ENCODE measurements around the gene SUV39H1.
"Not testable (repeated sequence)": the region's sequence is repeated elsewhere in the genome, so short reads cannot be mapped to it uniquely, and the experiment has no call there.

SUV39H1 gene

DNA sequence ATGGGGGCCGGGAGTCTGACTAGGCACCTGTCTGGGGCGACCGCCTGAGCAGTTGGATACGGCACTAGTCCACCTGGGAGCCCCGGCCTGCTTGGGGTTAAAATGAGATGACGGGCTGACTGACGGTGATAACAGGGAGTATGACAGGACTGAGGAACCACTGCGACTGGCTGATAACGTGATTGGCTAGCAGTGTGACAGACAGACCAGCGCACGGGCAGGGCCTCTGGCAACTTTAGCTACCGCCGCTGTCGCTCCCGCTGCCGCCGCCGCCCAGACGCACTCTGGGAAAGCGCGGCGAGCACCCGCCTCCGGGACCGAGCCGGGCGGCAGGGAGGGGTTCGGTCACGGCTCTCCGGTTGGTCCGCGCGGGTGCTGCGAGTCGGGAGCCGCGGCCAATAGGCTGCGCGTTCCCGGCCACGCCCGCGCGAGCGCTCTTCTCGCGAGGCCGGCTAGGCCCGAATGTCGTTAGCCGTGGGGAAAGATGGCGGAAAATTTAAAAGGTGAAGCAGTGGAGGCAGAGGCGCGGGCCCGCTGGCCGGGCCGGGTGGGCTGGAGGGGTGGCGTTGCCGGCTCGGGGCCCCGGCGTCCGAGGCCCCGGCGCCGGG is at the start of gene SUV39H1:
TSS of gene SUV39H1 (plus strand) at position 434 of the 608 bp plus-strand sequence. CDS start at position 485, 51 bp downstream.
- peak; percentile 74 for DNase-seq

DNA sequence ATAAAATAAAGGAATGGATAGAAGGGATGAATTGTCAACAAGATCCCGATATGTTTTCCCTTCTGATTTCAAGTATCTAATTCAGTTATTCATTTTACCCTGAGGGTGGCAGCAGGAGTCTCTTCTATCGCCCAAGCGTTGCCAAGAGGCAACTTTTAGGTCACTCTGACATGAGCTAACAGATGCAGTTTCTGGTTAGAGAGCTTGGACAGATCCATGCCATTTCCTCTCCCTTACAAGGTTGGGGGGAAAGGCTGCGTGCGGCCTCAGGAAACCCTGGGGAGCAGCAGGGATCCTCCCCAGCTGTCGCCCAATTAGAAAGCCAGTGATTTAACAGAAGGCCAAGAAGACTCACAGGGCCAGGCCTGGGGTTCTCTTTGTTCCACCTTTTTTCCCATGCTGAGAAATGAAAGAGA is 48.2 kb upstream of the SUV39H1 start:
- DNase-seq = peak; percentile 29

GRCh38 chrX:48649102-48649501 is 47.4 kb upstream of the SUV39H1 start:
- DNase-seq = no peak

DNA sequence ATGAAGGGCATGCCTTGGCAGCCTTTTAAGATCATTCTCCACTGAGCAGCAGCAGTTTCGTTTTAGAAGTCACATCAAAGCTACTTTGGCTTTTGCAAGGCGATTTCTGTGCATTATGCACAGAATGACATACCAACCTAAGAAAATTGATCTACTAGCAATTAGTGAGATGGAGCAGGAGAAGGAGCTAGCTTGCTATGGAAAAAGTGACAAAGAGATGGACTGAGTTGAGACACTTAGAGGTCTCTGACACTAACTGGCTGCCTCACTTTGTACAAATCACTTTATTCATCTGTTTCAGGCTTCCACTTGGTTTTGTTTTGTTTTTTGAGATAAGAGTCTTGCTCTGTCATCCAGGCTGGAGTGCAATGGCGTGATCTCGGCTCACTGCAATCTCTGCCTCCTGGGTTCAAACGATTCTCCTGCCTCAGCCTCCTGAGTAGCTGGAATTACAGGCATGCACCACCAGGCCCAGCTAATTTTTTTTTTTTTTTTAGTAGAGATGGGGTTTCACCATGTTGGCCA is 44.4 kb upstream of the SUV39H1 start:
- DNase-seq = not testable (repeated sequence)

DNA sequence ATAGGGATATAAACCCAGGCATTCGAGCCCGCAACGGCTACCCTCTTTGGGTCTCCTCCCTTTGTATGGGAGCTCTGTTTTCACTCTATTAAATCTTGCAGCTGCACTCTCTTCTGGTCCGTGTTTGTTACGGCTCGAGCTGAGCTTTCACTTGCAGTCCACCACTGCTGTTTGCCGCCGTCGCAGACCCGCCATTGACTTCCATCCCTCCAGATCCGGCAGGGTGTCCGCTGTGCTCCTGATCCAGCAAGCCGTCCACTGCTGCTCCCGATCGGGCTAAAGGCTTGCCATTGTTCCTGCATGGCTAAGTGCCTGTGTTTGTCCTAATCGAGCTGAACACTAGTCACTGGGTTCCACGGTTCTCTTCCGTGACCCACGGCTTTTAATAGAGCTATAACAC is 41.8 kb upstream of the SUV39H1 start:
- DNase-seq = not testable (repeated sequence)

DNA sequence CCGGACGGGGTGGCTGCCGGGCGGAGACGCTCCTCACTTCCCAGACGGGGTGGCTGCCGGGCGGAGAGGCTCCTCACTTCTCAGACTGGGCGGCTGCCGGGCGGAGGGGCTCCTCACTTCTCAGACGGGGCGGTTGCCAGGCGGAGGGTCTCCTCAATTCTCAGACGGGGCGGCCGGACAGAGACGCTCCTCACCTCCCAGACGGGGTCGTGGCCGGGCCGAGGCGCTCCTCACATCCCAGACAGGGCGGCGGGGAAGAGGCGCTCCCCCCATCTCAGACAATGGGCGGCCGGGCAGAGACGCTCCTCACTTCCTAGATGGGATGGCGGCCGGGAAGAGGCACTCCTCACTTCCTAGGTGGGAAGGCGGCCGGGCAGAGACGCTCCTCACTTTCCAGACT is 36.8 kb upstream of the SUV39H1 start:
- not testable (repeated sequence) for DNase-seq

DNA sequence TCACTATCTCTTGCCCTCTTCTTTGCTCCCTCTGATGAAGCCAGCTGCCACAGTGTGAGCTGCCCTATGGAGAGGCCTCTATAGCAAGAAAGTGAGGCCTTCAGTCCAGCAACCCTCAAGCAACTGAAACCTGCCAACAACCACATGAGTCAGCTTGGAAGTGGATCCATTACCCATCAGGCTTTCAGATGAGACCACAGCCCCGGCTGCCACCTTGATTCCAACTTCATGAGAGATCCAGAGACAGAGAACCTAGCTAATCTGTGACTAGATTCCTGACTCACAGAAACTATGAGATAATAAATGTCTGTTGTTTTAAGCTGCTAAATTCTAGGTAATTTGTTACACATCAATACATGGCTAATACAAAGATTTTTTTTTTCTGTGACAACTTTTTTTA is 33.3 kb upstream of the SUV39H1 start:
- DNase-seq = no peak

DNA sequence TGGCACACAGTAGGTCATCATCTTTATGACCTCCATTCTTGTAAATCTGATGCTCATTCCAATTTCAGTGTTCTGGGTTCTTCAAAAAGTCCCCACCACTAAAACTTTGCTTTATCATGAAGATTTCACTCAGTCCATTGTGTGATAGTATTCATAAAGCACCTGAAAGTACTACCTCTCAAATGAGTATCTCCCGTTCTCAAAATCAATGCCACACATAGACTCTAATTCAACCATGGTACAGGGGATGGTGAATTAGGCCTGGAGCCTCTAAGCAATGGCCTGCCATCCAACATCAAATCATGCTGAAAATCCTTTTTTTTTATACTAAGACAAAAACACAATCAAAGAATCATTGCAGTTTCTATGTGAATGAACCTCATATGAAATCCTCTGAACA is 32.4 kb upstream of the SUV39H1 start:
- DNase-seq = no peak

DNA sequence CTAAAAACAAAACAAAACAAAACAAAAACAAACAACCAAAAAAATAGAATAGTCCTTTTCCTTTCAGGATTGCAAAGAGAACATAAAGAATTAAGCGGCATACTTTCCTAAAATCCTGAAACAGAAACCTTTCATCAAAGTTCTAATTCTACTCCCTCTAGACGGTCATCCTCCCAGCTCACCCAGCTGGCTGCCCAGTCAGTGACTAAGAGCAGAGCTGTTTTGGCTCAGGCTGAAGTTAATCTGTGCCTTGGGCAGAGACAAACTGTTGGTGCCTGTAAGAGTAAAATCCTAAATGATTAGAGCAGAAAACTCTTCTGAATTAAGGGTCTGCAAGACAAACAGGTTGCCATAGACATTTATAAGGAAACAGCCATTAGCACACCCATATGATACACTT is 30.5 kb upstream of the SUV39H1 start:
- DNase-seq = no peak

DNA sequence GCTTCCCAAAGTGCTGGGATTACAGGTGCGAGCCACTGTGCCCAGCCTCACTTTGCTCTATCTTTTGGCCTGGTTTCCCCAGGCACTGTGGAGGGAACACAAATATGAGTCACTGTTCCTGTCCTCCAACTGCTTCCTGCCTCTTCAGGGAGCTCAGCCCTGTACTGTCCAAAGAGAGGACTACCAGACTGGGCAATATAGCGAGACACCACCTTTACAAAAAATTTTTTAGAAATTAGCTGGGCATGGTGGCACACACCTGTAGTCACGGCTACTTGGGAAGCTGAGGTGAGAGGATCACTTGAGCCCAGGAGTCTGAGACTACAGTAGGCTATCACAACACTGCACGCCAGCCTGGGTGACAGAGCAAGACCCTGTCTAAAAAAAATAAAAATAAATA is 29.9 kb upstream of the SUV39H1 start:
- DNase-seq = no peak

DNA sequence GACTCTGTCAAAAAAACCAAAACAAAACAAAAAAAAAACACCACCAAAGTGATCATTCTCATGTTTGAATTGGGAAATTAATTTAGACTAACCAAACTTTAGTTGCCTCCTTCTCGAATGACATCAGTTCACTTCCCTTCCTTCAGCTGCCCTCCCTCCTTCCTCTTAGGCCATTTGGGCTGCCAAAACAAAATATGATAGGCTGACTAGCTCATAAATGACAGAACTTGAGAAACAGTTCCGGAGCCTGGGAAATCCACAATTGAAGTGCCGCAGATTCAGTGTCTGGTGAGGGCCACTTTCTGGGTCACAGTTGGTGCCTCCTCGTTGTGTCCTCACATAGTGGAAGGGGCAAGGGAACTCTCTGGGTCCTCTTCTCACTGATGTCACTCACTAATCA is 29.0 kb upstream of the SUV39H1 start:
- DNase-seq = no peak

DNA sequence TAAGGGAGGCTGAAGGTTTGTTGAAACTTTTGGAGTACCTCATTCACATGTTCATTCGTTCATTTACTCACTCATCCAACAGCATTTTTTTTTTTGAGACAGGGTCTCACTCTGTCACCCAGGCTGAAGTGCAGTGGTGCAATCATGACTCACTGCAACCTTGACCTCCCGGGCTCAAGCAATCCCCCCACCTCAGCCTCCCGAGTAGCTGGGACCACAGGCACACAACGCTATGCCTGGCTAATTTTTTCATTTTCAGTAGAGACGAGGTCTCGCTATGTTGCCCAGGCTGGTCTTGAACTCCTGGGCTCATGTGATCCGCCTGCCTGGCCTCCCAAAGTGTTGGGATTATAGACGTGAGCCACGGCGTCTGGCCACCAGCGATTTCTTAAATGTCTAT is 28.3 kb upstream of the SUV39H1 start:
- DNase-seq = not testable (repeated sequence)

- peak; percentile 82 for DNase-seq
These were observed 20.2 kb upstream of the SUV39H1 start for GRCh38 chrX:48676106-48676892.

GRCh38 chrX:48676893-48677270 is 19.7 kb upstream of the SUV39H1 start:
- DNase-seq = no peak

DNA sequence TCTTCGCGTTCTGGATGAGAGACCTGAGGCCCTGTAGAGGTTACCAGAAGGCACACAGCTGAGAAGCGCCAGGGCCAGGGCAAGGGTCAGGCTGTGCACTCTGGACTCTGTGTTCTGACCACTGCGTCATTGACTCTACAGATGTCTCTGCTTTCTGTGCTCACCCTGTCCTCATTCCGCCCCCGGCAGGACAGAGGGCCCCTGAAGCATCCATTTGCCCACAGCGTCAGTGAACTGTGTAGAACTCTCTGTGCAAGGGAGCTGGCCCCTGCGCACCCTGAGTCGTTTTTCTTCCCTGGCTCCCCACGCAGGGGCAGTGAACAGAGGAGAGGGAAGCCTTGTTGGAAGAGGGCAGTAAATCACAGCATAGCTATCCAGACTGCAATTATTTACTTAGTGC is 19.0 kb upstream of the SUV39H1 start:
- DNase-seq = no peak

DNA sequence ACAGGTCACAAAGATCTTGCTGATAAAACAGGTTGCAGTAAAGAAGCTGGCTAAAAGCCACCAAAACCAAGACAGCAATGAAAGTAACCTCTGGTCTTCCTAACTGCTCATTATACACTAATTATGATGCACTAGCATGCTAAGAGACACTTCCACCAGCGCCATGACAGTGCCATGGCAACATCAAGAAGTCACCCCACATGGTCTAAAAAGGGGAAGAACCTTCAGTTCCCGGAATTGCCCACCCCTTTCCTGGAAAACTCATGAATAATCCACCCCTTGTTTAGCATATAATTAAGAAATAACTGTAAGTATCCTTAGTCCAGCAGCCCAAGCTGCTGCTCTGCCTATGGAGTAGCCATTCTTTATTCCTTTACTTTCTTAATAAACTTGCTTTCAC is 16.1 kb upstream of the SUV39H1 start:
- DNase-seq = not testable (repeated sequence)

DNA sequence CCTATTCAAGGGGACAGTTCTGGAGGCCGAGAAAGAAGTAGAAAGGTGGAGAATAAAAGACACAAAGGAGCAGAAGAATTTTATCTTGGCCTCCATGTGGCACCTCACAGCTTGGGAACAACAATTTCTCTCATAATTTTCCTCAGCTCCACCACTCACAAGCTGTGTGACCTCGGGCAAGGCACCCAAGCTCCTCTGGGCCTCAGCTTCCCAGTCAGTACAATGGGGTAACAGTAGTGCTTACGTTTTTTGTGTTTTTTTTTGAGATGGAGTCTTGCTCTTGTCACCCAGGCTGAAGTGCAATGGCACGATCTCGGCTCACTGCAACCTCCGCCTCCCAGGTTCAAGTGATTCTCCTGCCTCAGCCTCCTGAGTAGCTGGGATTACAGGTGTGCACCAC is 15.6 kb upstream of the SUV39H1 start:
- DNase-seq = not testable (repeated sequence)

GRCh38 chrX:48681539-48682183 is 14.9 kb upstream of the SUV39H1 start:
- DNase-seq = no peak

DNA sequence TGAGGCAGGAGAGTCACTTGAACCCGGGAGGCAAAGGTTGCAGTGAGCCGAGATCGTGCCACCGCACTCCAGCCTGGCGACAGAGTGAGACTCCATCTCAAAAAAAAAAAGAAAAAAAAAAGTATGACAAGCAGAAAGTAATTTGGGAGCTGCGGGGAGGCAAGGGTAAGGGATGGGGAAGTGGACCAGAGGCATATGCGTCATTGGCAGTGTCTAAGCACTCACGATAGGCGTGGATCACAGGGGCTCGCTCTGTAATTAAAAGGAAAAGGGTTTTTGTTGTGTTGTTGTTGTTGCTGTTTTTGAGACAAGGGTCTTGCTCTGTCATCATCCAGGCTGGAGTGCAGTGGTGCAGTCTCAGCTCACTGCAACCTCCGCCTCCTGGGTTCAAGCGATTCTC is 13.7 kb upstream of the SUV39H1 start:
- not testable (repeated sequence) for DNase-seq

GRCh38 chrX:48683411-48683982 is 13.0 kb upstream of the SUV39H1 start, which contains the start of gene WAS:
TSS of gene WAS (plus strand) at chrX:48683799. CDS start at chrX:48683854, 55 bp downstream.
- peak; percentile 42 for DNase-seq

- no peak for DNase-seq
These were observed 12.4 kb upstream of the SUV39H1 start for GRCh38 chrX:48684134-48684533.

DNA sequence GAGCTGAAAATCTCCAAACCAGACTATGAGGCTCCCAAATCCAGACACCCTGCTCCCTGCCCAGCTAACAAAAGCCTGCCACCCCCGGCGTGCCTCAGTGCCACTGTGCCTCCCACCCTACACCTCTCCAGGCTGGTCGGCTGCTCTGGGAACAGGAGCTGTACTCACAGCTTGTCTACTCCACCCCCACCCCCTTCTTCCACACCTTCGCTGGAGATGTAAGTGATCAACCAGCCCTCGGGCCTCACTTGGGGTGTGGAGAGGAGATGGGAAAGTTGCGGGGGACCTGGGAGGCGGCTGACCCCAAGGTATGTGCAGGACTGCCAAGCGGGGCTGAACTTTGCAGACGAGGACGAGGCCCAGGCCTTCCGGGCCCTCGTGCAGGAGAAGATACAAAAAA is 11.1 kb upstream of the SUV39H1 start:
- DNase-seq = no peak

- DNase-seq = no peak
These were observed 7.9 kb upstream of the SUV39H1 start for GRCh38 chrX:48688531-48689150.
